ENCODE results near the gene TUBGCP3. TPM values are rescaled to one million over a fixed set of nuclear protein-coding genes. Genes with fewer than 3 reads are reported as not detected.

Gene TUBGCP3
- total and polyA plus RNA-seq, 9 of the 15 experiments (the other 6 are each of a cell fraction or from before 2014, with no cell fraction given) = 3.0 to 24.8 (median 15.2) TPM

- H3K9ac ChIP-seq (ENCODE audit: insufficient read depth in 1 of 2, low read depth in 2 of 2, low read length in 2 of 2) = no peak overlapping the region
- DNase-seq (ENCODE audit: extremely low read depth in 1 of 4, low spot score in 3 of 4) = no peak
- 0% methylated on average over 8 of the region's 8 CpGs for WGBS (ENCODE audit: insufficient coverage, low coverage, missing lambda C conversion rate)
- no TSS peak for BruUV-seq (replicated peaks)
- no peak overlapping the region for H3K4me3 ChIP-seq
- no peaks in the 10 kb centered on the region for H3K79me2 ChIP-seq (ENCODE audit: control insufficient read depth, insufficient read depth, low read length)
- H3K9me3 ChIP-seq (replicated peaks; ENCODE audit: control insufficient read depth, insufficient read depth, low read depth, low read length) = no peaks in the 10 kb centered on the region
- H3K36me3 ChIP-seq (ENCODE audit: control insufficient read depth, insufficient read depth, low read length) = no peaks in the 10 kb centered on the region
- H2AFZ ChIP-seq (ENCODE audit: low read depth, low read length) = no peak overlapping the region
- no peaks in the 10 kb centered on the region for H3K9me1 ChIP-seq (ENCODE audit: control insufficient read depth, insufficient read depth, low read length)
- H3K4me2 ChIP-seq (ENCODE audit: insufficient read depth, low read length) = no peak overlapping the region
- FAIRE-seq = no peak
- CTCF ChIA-PET (ENCODE audit: low intra/inter-chr PET ratio) = no interaction called here
- POLR2A ChIA-PET = interaction anchor here (0.8 kb wide), 1 partner anchor 406 kb away, joined by 3 read pairs; no protein-coding TSS in a partner anchor
- H3K4me1 ChIP-seq (replicated peaks in 1 of 2; ENCODE audit: control insufficient read depth in 2 of 2, insufficient read depth in 2 of 2, low read length in 2 of 2) = peaks cover 0 to 4% of the 10 kb centered on the region in 2 experiments; a peak in 1 of 5 replicates
- H4K20me1 ChIP-seq (replicated peaks; ENCODE audit: control insufficient read depth, insufficient read depth, low read length) = no peaks in the 10 kb centered on the region; the same call in 1 of the 2 replicates
- H3K27ac ChIP-seq (ENCODE audit: extremely low read depth, low read depth, low read length) = no peak overlapping the region
- peak; percentile 38 for ATAC-seq
- TF ChIP-seq ZC3H4 (CRISPR knock-in tag; IDR thresholded peaks at IDR 0.05; ENCODE audit: borderline replicate concordance) (no peak), PTRF (tag; IDR thresholded peaks at IDR 0.05) (no peak), MAFK (IDR thresholded peaks at IDR 0.05; ENCODE audit: low read length) (no peak), NFXL1 (CRISPR knock-in tag; IDR thresholded peaks at IDR 0.05) (no peak), CBFA2T3 (IDR thresholded peaks at IDR 0.05) (no peak), FOS (IDR thresholded peaks at IDR 0.05; ENCODE audit: extremely low read depth, insufficient read length) (no peak), MTA3 (IDR thresholded peaks at IDR 0.05; ENCODE audit: borderline replicate concordance) (no peak)
- intact Hi-C loops (cut with micrococcal nuclease) (no loop called here), in situ Hi-C loops (cut with MboI) (no loop called here)
- peaks cover 33 to 56% of the 10 kb centered on the region in 2 experiments for H3K27me3 ChIP-seq (ENCODE audit: control insufficient read depth in 2 of 2, insufficient read depth in 2 of 2, low read length in 2 of 2)
Measured at GRCh38 chr13:112626124-112626523, 38.2 kb upstream of the TUBGCP3 start.

GRCh38 chr13:112625698-112626097 is 37.7 kb upstream of the TUBGCP3 start:
- H3K27ac ChIP-seq (ENCODE audit: extremely low read depth, low read depth, low read length) = no peak overlapping the region
- peaks cover 0 to 4% of the 10 kb centered on the region in 2 experiments; a peak in 1 of 5 replicates for H3K4me1 ChIP-seq (replicated peaks in 1 of 2; ENCODE audit: control insufficient read depth in 2 of 2, insufficient read depth in 2 of 2, low read length in 2 of 2)
- no peaks in the 10 kb centered on the region for H3K79me2 ChIP-seq (ENCODE audit: control insufficient read depth, insufficient read depth, low read length)
- DNase-seq (ENCODE audit: extremely low read depth in 1 of 4, low spot score in 3 of 4) = no peak
- ATAC-seq = peak; percentile 26; the same call in 2 of the 3 replicates
- H3K9me1 ChIP-seq (ENCODE audit: control insufficient read depth, insufficient read depth, low read length) = no peaks in the 10 kb centered on the region
- H3K36me3 ChIP-seq (ENCODE audit: control insufficient read depth, insufficient read depth, low read length) = no peaks in the 10 kb centered on the region
- in situ Hi-C loops (cut with MboI) (no loop called here), intact Hi-C loops (cut with micrococcal nuclease) (no loop called here)
- ChIA-PET POLR2A (interaction anchor here (0.8 kb wide), 1 partner anchor 406 kb away, joined by 3 read pairs; no protein-coding TSS in a partner anchor), CTCF (ENCODE audit: low intra/inter-chr PET ratio) (no interaction called here)
- H2AFZ ChIP-seq (ENCODE audit: low read depth, low read length) = no peak overlapping the region
- BruUV-seq (replicated peaks) = no TSS peak
- no peak overlapping the region for H3K9ac ChIP-seq (ENCODE audit: insufficient read depth in 1 of 2, low read depth in 2 of 2, low read length in 2 of 2)
- H3K4me2 ChIP-seq (ENCODE audit: insufficient read depth, low read length) = no peak overlapping the region
- no peak for FAIRE-seq
- no peaks in the 10 kb centered on the region; the same call in 1 of the 2 replicates for H4K20me1 ChIP-seq (replicated peaks; ENCODE audit: control insufficient read depth, insufficient read depth, low read length)
- peaks cover 33 to 56% of the 10 kb centered on the region in 2 experiments for H3K27me3 ChIP-seq (ENCODE audit: control insufficient read depth in 2 of 2, insufficient read depth in 2 of 2, low read length in 2 of 2)
- 0% methylated on average over 8 of the region's 8 CpGs for WGBS (ENCODE audit: insufficient coverage, low coverage, missing lambda C conversion rate)
- H3K9me3 ChIP-seq (replicated peaks; ENCODE audit: control insufficient read depth, insufficient read depth, low read depth, low read length) = no peaks in the 10 kb centered on the region
- no peak overlapping the region for H3K4me3 ChIP-seq
- TF ChIP-seq EWSR1 (IDR thresholded peaks at IDR 0.05; ENCODE audit: borderline replicate concordance, low read depth, partially characterized antibody) (no peak), ZNF282 (CRISPR knock-in tag; IDR thresholded peaks at IDR 0.05) (no peak), CBX5 (IDR thresholded peaks at IDR 0.05; ENCODE audit: borderline replicate concordance, low read depth) (no peak)
